ENCODE measurements around the gene GARNL3.

The GARNL3 gene

DNA sequence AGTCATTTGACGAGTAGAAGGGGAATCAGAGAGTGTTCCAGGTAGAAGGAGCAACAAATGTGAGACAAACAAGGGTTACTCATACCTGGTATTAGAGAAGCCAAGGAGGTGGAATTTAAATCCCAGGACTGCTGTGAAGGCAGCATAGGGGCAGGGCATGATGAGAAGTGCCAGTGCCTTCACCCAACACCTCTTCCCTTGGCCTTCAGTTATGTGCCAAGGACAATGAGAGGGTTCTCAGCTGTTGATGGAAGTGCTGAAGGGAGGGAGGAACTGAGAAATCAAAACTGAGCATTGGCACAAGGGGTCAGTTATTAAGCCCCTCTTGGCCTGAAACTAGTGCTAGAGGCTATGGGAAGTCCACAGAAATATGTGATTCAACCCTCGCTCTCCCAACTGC is 50.3 kb downstream of the GARNL3 start:
- DNase-seq: no peak

DNA sequence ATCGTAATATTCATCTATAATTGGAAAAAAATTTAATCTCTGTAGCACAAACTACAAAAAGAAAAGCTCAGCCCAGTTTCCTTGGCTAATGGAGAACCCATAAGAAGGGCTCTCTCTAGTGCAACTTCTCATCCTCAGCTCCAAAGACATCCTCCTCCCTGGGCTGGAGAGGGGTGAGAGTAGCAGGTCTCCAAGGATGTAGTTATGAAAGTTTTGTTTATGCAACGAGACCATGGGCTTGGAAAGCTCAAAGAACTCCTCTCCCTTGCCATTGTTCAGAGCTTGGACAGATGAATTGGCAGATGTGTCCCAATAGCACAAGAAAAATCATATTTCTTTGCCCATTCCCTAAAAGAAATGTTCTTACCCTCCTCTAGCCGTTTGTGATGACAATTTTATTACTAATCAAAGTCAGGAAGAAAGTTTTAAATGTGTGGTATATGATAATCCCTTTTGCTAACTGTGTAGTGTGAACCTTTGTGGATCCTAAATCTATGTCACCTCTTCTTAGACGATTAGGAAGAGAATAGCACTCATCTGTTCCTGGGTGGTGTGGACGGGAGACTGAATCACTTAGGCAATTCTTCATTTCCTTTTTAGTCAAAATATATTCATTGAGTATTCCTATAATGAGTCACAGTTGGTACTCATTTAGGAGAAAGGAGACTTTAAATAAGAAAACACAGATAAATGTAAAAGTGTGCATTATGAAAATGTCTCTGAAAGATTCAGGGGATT is 52.2 kb downstream of the GARNL3 start:
- DNase-seq: no peak

- no peak for DNase-seq
Observed at GRCh38 chr9:127318651-127319167, 54.1 kb downstream of the GARNL3 start.

GRCh38 chr9:127319366-127320114 is 55.0 kb downstream of the GARNL3 start:
- no peak for DNase-seq

DNA sequence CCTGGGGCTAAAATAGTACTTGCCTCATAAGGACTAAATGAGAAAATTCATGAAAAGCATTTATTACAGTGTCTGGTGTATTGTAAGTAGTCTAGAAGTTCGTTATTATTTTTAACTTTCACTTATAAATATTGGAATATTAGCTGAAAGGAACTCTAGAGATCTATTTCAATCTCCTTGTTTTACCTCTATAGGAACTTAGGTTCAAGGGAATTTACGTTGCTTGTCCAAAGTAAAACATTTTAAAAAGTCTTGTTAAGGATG is 55.5 kb downstream of the GARNL3 start:
- no peak for DNase-seq

GRCh38 chr9:127323393-127323792 is 58.8 kb downstream of the GARNL3 start:
- DNase-seq: no peak

DNA sequence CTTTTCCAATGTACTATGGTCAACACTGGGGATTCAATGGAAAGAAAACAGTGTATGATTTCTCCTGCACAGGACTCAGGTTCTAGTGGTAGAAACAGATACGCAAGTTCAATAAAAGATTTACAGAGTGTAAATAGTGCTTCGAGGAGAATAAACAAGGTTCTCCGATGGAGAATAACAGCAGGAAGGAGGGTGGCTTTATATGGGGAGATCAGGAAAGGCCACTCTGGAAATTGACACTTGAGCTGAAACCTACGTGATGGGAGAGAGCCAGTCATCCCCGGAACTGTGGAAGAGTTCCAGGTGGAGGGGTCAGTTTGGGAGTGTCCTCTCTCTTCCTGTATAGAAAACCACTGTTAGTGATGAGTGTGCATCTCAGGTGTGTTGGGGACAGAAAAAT is 65.9 kb downstream of the GARNL3 start:
- no peak for DNase-seq

DNA sequence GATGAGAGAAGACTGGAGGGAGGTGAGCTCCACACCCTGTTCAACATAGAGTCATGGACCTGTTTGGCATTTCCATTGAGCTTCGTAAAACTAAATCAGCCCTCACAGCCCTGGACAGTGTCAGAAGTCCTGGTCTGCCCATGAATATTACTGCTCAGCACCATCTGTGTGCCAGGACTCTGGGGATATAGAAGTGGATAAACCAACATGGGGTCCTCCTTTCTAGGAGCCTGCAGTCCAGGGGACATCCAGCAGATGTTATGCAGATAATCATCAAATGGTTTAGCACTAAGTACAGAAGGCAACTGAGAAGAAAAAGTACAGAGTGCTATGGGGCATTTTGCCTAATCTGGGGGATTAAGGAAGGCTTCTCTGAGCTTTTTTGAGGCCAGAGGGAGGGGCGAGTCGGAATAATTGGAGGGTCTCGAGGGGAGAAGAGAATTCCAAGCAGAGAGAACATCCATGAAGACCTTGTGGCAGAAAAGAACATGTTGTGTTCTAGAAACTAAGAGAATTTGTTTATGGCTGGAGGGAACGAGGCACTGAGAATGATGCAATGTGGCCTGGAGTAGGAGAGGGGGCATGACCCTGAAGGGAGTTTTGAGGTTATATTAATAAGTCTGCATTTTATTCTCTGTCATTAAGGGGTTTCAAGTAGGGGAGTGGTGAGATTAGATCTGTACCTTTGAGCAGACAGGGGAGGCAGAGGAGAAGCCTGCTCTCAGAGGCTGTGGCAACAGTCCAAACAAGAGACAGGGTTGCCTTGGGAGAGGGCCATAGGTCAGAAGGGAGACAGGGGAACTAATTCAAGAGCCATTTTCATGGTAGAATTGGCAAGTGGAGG is 68.9 kb downstream of the GARNL3 start:
- no peak for DNase-seq

DNA sequence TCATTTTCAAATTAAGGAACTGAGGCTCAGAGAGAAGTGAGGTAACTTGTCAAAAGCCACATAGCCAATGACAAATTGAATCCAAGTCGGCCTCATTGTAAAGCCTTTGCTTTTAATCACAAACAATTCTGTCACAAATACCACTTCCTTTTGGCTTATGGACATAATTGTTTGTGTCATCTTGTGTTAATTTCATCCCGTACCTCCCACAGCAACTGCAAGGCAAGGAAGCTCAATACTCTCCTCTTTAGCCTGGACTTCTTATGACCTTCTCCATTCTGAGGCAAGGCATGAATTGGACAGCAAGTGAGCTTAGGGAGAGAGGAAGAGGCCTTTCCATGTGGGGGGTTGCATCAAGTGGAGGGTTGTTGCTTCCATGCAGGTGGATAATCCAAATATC is 70.2 kb downstream of the GARNL3 start:
- DNase-seq: peak; percentile 3 to 17

DNA sequence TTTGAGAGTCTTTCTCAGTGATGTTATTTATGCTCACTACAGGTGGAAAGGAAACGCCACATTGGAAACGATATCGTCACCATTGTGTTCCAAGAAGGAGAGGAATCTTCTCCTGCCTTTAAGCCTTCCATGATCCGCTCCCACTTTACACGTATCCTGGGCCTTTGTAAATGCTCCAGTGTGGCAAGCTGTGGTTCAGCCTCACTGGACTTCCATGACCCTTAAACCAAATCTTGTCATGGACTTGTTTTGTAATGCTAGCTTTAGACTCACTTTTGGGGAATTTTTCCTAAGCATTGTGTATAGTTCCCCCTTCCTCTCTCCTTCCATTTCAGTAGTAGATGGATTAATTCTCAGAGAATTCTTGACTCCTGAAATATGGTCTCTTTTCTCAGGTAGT is 71.5 kb downstream of the GARNL3 start:
- peak in 1 of 2 donors; percentile 9 for DNase-seq

DNA sequence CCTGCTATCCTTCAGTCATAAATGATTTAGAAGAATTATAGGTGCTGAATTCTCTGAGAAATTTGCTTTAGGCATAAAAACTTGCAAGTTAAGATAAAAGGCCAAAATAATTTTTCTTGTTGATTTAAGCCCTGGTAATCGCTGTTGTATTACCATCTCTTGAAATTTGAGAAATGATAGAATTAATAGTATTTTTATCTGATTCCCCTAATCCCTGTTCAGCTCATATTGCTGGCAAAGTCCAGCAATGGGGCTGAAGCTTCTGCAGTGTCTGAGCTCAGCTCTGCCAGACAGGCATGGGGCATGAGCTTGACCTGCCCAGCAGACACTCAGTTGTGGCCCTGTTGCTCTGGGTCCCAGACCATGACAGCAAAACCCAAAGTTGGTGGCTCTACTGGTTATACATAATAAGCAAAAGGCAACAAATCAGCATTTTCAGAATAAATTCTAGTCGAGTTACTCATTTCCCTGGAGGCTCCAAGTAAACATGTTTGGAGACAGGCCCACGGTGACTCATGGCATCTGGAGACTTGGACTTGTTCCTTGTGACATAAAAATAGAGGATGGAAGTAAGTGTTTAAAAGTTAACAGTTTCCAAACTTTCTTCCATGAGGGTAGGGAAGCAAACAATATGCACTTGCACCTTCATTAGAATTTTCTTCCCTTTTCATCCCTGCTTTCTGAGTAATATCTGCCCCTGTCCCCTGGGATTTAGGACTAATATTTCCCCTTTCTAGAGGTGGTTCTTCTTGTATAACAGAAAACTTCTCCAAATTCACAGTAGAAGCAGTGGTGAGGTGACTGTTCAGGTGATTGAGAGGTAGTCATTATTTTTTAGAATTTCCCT is 72.2 kb downstream of the GARNL3 start:
- peak in 1 of 2 donors; percentile 12 for DNase-seq

DNA sequence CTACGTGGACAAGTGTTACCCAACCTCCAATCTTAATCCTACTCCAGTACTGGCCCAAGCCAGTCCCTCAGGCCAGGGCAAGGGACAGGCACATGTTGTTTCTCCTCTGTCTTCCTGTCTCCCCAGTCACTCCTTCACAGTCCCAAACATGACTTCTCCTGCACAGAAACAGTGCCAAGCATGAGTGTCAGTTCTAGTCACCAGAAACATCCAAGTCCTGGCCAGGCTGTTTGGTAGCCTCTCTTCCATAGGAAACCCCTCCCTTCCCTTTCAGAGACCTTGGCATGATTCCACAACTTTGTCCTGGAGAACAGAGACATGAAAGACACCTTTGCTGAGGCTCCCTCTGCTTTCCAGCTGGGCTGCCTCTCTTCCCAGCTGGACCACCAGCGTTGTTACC is 76.1 kb downstream of the GARNL3 start:
- no peak for DNase-seq

- DNase-seq: no peak
Observed at GRCh38 chr9:127341152-127341551, 76.6 kb downstream of the GARNL3 start.

DNA sequence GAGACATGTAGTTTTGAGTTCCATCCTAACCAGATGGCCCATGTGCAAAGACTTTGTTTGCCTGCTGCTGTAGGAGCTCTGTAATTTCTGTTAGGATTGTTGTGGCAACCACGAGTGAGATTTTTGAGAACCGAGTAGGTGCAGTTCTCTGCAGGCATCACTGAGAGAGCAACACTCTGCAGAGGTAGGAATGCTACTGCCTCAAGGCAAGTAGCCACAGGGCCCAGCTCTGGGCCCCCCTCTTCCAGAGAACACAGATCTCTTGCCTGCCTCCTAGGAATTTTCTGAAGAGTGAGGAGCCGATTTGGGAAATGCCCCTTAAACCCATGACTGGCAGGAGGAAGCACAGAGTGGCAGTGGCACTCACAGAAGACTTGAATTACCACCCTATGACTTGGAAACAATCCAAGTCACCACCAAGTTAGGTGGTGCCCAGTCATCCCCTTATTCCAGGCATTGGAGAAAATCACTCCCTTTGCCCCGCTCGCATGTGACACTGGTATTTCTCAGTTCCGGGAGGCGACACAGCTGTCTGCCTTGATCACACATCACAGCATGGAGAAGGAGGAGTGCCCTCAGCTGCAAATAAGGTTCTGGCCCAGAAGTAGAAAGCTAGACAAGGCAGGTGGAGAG is 79.9 kb downstream of the GARNL3 start:
- DNase-seq: no peak

DNA sequence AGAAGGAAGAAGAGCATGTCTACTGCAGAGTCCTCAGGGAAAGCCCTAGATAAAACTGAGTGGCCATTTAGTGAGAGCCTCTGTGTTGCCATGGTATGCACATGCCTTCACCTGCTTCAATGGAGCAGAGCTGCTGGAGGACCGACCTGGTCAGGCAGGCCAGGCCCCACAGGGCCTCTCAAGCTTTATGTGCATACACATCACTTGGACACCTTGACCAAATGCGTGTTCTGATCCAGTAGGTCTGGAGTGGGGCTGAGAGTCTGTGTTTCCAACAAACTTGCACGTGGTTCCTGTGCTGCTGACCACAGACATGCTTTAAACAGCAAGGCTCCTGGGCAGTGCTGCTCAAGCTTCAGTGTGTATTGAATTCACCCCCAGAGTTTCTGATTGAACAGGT is 81.0 kb downstream of the GARNL3 start:
- DNase-seq: no peak

- DNase-seq: no peak
Observed at GRCh38 chr9:127346584-127346983, 82.0 kb downstream of the GARNL3 start.

- peak; percentile 29 to 35 for DNase-seq
Observed at GRCh38 chr9:127347831-127348776, 83.5 kb downstream of the GARNL3 start.

GRCh38 chr9:127349483-127350113 is 85.0 kb downstream of the GARNL3 start:
- no peak for DNase-seq

- DNase-seq: no peak
Observed at GRCh38 chr9:127351182-127352166, 86.9 kb downstream of the GARNL3 start.

Data from inflammatory macrophage treated with lipopolysaccharide for 1 hour (primary cell).